PC-9 (cell line): Measurements from ENCODE around the gene ELAPOR1. TPM values are rescaled to one million over a fixed set of nuclear protein-coding genes. Genes with fewer than 3 reads are reported as not detected.

Experiments
- BruUV-seq: library from RNA; stranded (reverse); fragments of 400-500 nt; replicated peaks from 2 replicates; lab custom pipeline; 2021; lab: Mats Ljungman, UMichigan
- CTCF ChIA-PET: fragments of 300-600 bp; sonication (Branson Sonifier 250); formaldehyde crosslinking; loops from one replicate; lab custom pipeline; 2022; ENCODE audit warnings: antibody characterized with exemption; lab: Charles Lee
- POLR2A ChIA-PET: fragments of 300-600 bp; sonication (Branson Sonifier 250); formaldehyde crosslinking; loops from one replicate; lab custom pipeline; 2022; ENCODE audit warnings: antibody characterized with exemption; ENCODE audit not compliant: unreplicated experiment; lab: Charles Lee
- DNase-seq, 2 experiments: peaks; one replicate each; pipeline versions ENCODE4 v3.0.0 to v3.0.0-alpha.2; 2015 to 2022; ENCODE audit warnings: mixed read lengths in 1 of 2
- H2AFZ ChIP-seq: fragments of 200-600 bp; sonication (generic); 2 replicates; pipeline ENCODE4 v1.8.1; 2017; ENCODE audit warnings: antibody characterized with exemption
- H3F3A ChIP-seq: fragments of 200-600 bp; sonication (generic); 2 replicates; pipeline ENCODE4 v1.8.1; 2017; ENCODE audit warnings: antibody characterized with exemption, mild to moderate bottlenecking, low read depth; ENCODE audit not compliant: insufficient read depth
- H3K27ac ChIP-seq: fragments of 200-600 bp; sonication (generic); 2 replicates; pipeline ENCODE4 v1.6.1; 2016; ENCODE audit warnings: mixed run types
- H3K27me3 ChIP-seq: fragments of 200-600 bp; sonication (generic); 2 replicates; pipeline ENCODE4 v1.6.1; 2016; ENCODE audit warnings: low read depth, mixed run types; ENCODE audit not compliant: insufficient read depth
- H3K36me3 ChIP-seq: fragments of 200-600 bp; sonication (generic); 2 replicates; pipeline ENCODE4 v1.6.1; 2016; ENCODE audit warnings: low read depth, mixed run types
- H3K4me1 ChIP-seq: fragments of 200-600 bp; sonication (generic); replicated peaks from 2 replicates; pipeline ENCODE4 v1.6.1; 2016; ENCODE audit warnings: mixed run types; ENCODE audit not compliant: insufficient read depth
- H3K4me2 ChIP-seq: fragments of 200-600 bp; sonication (generic); 2 replicates; pipeline ENCODE4 v1.6.1; 2017; ENCODE audit warnings: mixed run types
- H3K4me3 ChIP-seq: fragments of 200-600 bp; sonication (generic); 2 replicates; pipeline ENCODE4 v1.6.1; 2016; ENCODE audit warnings: mixed run types
- H3K79me2 ChIP-seq: fragments of 200-600 bp; sonication (generic); 2 replicates; pipeline ENCODE4 v1.6.1; 2017; ENCODE audit warnings: low read depth, mixed run types
- H3K9me2 ChIP-seq: fragments of 200-600 bp; sonication (generic); 2 replicates; pipeline ENCODE4 v1.8.1; 2017; ENCODE audit warnings: mild to moderate bottlenecking; ENCODE audit not compliant: insufficient read depth
- H3K9me3 ChIP-seq: fragments of 200-600 bp; sonication (generic); 2 replicates; pipeline ENCODE4 v1.8.1; 2016; ENCODE audit warnings: low read depth; ENCODE audit not compliant: insufficient read depth
- H4K20me1 ChIP-seq: fragments of 200-600 bp; sonication (generic); 2 replicates; pipeline ENCODE4 v1.8.1; 2017; ENCODE audit not compliant: insufficient read depth
- EZH2 ChIP-seq: fragments of 200-600 bp; sonication (generic); IDR thresholded peaks from 2 replicates; pipeline ENCODE4 v1.8.0; 2017; ENCODE audit warnings: antibody characterized with exemption, low read depth
- intact Hi-C: fragments of 100-400 bp; cut with micrococcal nuclease; formaldehyde crosslinking; loops from one replicate; pipeline ENCODE4 v1.10.0; 2022; ENCODE audit not compliant: unreplicated experiment
- total RNA-seq: library from RNA; stranded (reverse); gene quantifications from 2 replicates; pipeline ENCODE4 v1.2.3, GENCODE V29; 2021
- TF ChIP-seq, protein P1 (sequence below): fragments of 200-600 bp; sonication (generic); conservative IDR thresholded peaks from 2 replicates; pipeline ENCODE4 v1.6.1; 2017; ENCODE audit warnings: mixed run types, antibody characterized with exemption, mild to moderate bottlenecking, moderate library complexity

ELAPOR1 gene
- total RNA-seq, 1 experiment from 2014 or later: 2.0 TPM

DNA sequence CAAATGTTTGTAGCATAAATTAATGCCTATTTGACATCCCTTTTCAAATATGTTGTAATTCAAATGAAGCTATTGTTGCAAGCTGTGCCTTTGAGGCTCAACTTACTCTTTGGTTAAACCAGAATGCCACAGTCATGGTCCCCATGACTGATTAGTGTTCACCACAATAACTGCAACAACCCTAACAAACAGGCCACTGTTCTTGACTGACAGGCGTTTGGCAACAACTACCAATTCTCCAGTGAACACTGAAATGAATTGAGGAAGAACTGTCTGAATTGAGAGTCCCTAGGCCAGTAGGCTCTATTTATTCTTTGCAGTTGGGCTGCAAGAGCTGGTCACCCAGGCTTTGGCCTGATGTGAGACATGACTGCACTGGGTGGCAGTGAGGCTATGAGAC is 30.0 kb upstream of the ELAPOR1 start:
- Histone ChIP-seq H3K79me2 (no peaks in the 10 kb centered on the region), H2AFZ (no peak overlapping the region), H3K9me3 (no peaks in the 10 kb centered on the region), H3K27me3 (no peaks in the 10 kb centered on the region), H3K36me3 (no peaks in the 10 kb centered on the region), H3K4me2 (no peak overlapping the region), H3K27ac (no peak overlapping the region), H4K20me1 (no peaks in the 10 kb centered on the region), H3K4me3 (no peak overlapping the region), H3K9me2 (no peaks in the 10 kb centered on the region), H3K4me1 (no peaks in the 10 kb centered on the region), H3F3A (peaks cover 9% of the 10 kb centered on the region)
- intact Hi-C loops: no loop called here
- DNase-seq: peak in 1 of 2 experiments; percentile 21
- ChIA-PET POLR2A (no interaction called here), CTCF (no interaction called here)
- no TSS peak for BruUV-seq
- TF ChIP-seq, protein P1, sequence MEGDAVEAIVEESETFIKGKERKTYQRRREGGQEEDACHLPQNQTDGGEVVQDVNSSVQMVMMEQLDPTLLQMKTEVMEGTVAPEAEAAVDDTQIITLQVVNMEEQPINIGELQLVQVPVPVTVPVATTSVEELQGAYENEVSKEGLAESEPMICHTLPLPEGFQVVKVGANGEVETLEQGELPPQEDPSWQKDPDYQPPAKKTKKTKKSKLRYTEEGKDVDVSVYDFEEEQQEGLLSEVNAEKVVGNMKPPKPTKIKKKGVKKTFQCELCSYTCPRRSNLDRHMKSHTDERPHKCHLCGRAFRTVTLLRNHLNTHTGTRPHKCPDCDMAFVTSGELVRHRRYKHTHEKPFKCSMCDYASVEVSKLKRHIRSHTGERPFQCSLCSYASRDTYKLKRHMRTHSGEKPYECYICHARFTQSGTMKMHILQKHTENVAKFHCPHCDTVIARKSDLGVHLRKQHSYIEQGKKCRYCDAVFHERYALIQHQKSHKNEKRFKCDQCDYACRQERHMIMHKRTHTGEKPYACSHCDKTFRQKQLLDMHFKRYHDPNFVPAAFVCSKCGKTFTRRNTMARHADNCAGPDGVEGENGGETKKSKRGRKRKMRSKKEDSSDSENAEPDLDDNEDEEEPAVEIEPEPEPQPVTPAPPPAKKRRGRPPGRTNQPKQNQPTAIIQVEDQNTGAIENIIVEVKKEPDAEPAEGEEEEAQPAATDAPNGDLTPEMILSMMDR: no peak
- no peak for TF ChIP-seq EZH2

DNA sequence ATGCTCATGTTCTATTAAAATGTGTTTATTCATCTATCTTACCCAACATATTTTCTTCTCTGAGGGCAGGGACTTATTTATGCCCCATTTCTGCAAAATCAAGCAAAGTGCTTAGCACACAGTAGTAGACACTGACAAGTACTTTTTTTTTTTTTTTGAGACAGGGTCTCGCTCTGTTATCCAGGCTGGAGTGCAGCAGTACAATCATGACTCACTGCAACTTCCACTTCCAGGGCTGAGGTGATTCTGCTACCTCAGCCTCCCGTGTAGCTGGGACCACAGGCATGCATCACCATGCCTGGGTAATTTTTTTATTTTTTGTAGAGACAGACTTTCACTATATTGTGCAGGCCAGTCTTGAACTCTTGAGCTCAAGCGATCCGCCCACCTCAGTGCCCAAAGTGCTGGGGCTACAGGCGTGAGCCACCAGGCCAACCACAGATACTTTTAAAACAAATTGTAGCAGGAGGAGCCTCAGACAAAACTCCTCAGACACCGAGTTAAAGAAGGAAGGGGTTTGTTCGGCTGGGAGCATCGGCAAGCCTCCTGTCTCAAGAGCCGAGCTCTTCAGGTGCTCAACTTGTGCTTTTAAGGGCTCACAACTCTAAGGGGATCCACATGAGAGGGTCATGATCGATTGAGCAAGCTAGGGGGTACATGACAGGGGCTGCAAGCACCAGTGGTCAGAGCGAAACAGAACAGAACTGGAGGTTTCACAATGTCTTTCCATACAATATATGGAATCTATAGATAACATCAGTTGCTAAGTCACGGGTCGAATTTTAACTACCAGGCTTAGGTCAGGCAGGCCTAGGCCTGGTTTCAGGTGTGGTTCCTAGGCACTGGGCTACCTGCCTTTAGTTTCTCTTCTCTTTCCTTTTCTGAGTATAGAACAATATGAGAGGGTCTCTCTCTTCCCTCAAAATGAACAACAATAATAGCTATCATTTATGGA is 29.1 kb upstream of the ELAPOR1 start:
- H3K4me2 ChIP-seq: no peak overlapping the region
- H3K27me3 ChIP-seq: no peaks in the 10 kb centered on the region
- POLR2A ChIA-PET: interaction anchor here (0.6 kb wide), 1 partner anchor 312 kb away, joined by 10 read pairs; no protein-coding TSS in a partner anchor
- H3F3A ChIP-seq: peaks cover 19% of the 10 kb centered on the region
- TF ChIP-seq, protein P1: no peak
- TF ChIP-seq EZH2: no peak
- peak in 1 of 2 experiments; percentile 30 for DNase-seq
- peaks cover 6% of the 10 kb centered on the region for H3K79me2 ChIP-seq
- CTCF ChIA-PET: no interaction called here
- H3K36me3 ChIP-seq: no peaks in the 10 kb centered on the region
- peaks cover 6% of the 10 kb centered on the region for H3K4me1 ChIP-seq
- no TSS peak for BruUV-seq
- intact Hi-C loops: no loop called here
- H3K27ac ChIP-seq: no peak overlapping the region
- H3K9me3 ChIP-seq: no peaks in the 10 kb centered on the region
- no peak overlapping the region for H3K4me3 ChIP-seq
- H4K20me1 ChIP-seq: no peaks in the 10 kb centered on the region
- H2AFZ ChIP-seq: no peak overlapping the region
- no peaks in the 10 kb centered on the region for H3K9me2 ChIP-seq

DNA sequence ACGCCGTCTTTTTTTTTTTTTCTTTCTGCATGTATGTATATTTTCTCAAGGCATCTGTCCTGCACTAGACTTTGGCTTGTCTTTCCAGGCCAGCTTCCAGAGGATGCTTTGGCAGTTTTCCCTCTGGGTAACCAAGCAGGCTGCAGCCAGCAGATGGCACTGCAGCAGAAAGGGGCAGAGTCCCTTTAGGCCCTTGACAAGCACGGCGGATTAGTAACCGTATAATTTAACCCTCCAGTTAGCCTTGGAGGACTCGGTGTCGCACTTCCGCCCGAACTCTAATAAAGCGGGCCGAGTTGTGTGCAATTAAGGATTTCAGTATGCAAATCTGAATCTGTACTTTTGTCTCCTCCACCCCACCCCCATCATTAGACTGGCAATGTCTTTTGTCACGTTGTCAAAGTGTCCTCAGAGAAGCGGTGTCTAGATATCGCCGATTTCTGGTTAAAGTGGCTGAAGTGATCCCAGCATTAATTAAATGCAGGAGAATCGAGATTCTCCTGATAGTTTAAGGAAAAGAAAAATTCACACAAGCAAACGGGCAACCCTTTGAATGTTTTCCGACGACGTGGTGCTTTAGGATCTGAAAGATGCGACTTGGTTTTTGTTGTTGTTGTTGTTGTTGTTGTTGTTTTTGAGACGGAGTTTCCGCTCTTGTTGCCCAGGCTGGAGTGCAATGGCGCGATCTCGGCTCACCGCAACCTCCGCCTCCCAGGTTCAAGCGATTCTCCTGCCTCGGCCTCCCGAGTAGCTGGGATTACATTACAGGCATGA is 24.5 kb upstream of the ELAPOR1 start:
- Histone ChIP-seq H3K4me3 (peak overlapping the region; percentile 74), H3K27me3 (no peaks in the 10 kb centered on the region), H3K9me3 (no peaks in the 10 kb centered on the region), H3K27ac (peak overlapping the region; percentile 78), H3K36me3 (peaks cover 4% of the 10 kb centered on the region; the same call in 1 of the 2 replicates), H3F3A (peaks cover 27% of the 10 kb centered on the region), H2AFZ (peak overlapping the region; percentile 90), H4K20me1 (no peaks in the 10 kb centered on the region), H3K9me2 (no peaks in the 10 kb centered on the region), H3K4me2 (peak overlapping the region; percentile 88), H3K4me1 (peaks cover 21% of the 10 kb centered on the region), H3K79me2 (peaks cover 43% of the 10 kb centered on the region)
- peak; percentile 81 to 82 for DNase-seq
- TF ChIP-seq EZH2: no peak
- TF ChIP-seq, protein P1: peak; percentile 89
- no TSS peak for BruUV-seq
- intact Hi-C loops: loop anchor here (1.0 to 2.0 kb wide), 3 partner anchors 23 to 310 kb away; a partner anchor contains a TSS
- ChIA-PET POLR2A (interaction anchor here (0.6 to 1.8 kb wide), 2 partner anchors 10 kb away, joined by 3 to 9 read pairs; no protein-coding TSS in a partner anchor), CTCF (interaction anchor here (0.5 to 2.5 kb wide), 4 partner anchors 10 to 124 kb away, joined by 3 to 11 read pairs (median 4); partner anchors contain the start of gene SARS1)
